Measurements from ENCODE around the gene UBE4A. TPM values are rescaled to one million over a fixed set of nuclear protein-coding genes. Genes with fewer than 3 reads are reported as not detected.

UBE4A gene
- total RNA-seq, 2 donors from 2014 or later: 39.6 to 42.6 TPM

GRCh38 chr11:118318581-118319336 is 40.6 kb upstream of the UBE4A start:
- peaks cover 9% of the 10 kb centered on the region for H3K4me1 ChIP-seq (ENCODE audit: control insufficient read depth, insufficient read depth, low read length)
- 95 to 96% methylated on average over 10 to 11 of the region's 11 CpGs for WGBS, 2 experiments (ENCODE audit: insufficient coverage in 1 of 2, insufficient read length in 1 of 2)
- TF ChIP-seq, protein P1, sequence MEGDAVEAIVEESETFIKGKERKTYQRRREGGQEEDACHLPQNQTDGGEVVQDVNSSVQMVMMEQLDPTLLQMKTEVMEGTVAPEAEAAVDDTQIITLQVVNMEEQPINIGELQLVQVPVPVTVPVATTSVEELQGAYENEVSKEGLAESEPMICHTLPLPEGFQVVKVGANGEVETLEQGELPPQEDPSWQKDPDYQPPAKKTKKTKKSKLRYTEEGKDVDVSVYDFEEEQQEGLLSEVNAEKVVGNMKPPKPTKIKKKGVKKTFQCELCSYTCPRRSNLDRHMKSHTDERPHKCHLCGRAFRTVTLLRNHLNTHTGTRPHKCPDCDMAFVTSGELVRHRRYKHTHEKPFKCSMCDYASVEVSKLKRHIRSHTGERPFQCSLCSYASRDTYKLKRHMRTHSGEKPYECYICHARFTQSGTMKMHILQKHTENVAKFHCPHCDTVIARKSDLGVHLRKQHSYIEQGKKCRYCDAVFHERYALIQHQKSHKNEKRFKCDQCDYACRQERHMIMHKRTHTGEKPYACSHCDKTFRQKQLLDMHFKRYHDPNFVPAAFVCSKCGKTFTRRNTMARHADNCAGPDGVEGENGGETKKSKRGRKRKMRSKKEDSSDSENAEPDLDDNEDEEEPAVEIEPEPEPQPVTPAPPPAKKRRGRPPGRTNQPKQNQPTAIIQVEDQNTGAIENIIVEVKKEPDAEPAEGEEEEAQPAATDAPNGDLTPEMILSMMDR (conservative IDR thresholded peaks at IDR 0.05): no peak

DNA sequence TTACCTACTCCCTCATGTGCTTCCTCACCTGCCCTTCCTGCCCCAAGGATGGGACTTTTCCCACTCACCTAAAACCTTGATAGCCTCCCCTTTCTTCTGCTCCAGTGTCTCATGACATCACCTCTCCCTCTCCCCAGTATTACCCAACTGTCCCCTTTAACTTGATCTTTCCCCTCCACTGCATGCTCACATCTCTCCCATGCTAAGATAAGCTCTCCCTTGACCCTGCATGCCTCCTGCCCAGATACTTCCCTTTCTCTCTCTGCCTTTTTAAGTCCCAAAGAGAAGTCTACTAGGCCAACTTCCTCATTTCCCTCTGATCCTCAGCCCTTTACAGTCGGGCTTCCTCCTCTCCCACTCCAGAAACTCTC is 40.1 kb upstream of the UBE4A start:
- Histone ChIP-seq H3K27me3 (ENCODE audit: control insufficient read depth, insufficient read depth, low read length, poor library complexity, severe bottlenecking) (no peaks in the 10 kb centered on the region), H3K9ac (ENCODE audit: extremely low read depth, low read length, poor library complexity, severe bottlenecking) (no peak overlapping the region), H3K36me3 (ENCODE audit: control insufficient read depth, insufficient read depth, low read length) (no peaks in the 10 kb centered on the region), H3K9me3 (ENCODE audit: control insufficient read depth, low read length) (peaks cover 7% of the 10 kb centered on the region), H3K27ac (ENCODE audit: low read depth, low read length) (no peak overlapping the region), H3K4me3 (ENCODE audit: low read length) (no peak overlapping the region), H3K4me1 (ENCODE audit: control insufficient read depth, insufficient read depth, low read length) (peaks cover 6% of the 10 kb centered on the region)
- Mint-ChIP-seq H3K36me3 (ENCODE audit: low read depth) (no peaks in the 10 kb centered on the region), H3K27ac (no peak overlapping the region), H3K4me1 (peaks cover 31% of the 10 kb centered on the region), H3K9me3 (peaks cover 5% of the 10 kb centered on the region), H3K27me3 (ENCODE audit: insufficient read depth) (peaks cover 14% of the 10 kb centered on the region), H3K4me3 (no peak overlapping the region)
- no peak for DNase-seq
- TF ChIP-seq, protein P1 (conservative IDR thresholded peaks at IDR 0.05): no peak
- 80 to 85% methylated on average over 1 of the region's 1 CpG for WGBS, 2 experiments (ENCODE audit: insufficient coverage in 1 of 2, insufficient read length in 1 of 2)

More at GRCh38 chr11:118318581-118319336, 40.6 kb upstream of the UBE4A start:
- Histone ChIP-seq H3K27ac (ENCODE audit: low read depth, low read length) (no peak overlapping the region), H3K9me3 (ENCODE audit: control insufficient read depth, low read length) (peaks cover 7% of the 10 kb centered on the region), H3K36me3 (ENCODE audit: control insufficient read depth, insufficient read depth, low read length) (no peaks in the 10 kb centered on the region), H3K4me3 (ENCODE audit: low read length) (no peak overlapping the region), H3K9ac (ENCODE audit: extremely low read depth, low read length, poor library complexity, severe bottlenecking) (no peak overlapping the region), H3K27me3 (ENCODE audit: control insufficient read depth, insufficient read depth, low read length, poor library complexity, severe bottlenecking) (no peaks in the 10 kb centered on the region)
- peaks cover 11% of the 10 kb centered on the region for H3K27me3 Mint-ChIP-seq (ENCODE audit: insufficient read depth)
- no peak overlapping the region for H3K4me3 Mint-ChIP-seq
- no peaks in the 10 kb centered on the region for H3K36me3 Mint-ChIP-seq (ENCODE audit: low read depth)
- peaks cover 37% of the 10 kb centered on the region for H3K4me1 Mint-ChIP-seq
- H3K27ac Mint-ChIP-seq: no peak overlapping the region
- DNase-seq: no peak
- peaks cover 5% of the 10 kb centered on the region for H3K9me3 Mint-ChIP-seq

DNA sequence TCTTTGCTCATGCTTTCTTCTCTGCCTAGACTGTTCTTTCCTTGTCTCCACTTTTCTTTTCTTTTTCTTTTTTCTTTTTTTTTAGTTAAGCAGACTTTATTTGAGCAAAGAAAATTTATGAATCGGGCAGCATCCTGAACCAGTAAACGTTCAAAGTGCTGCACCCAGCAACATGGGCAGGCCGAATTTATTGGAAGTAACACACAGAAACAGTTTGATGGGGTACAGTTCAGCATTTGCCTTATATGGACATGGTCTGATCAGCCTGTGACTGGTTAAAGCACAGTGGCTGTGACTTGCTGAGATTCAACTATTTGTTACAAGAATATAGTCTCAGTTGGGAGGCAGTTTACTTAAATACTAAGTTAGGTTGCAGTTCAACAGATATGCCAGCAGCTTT is 38.9 kb upstream of the UBE4A start:
- Histone ChIP-seq H3K9me3 (ENCODE audit: control insufficient read depth, low read length) (peaks cover 7% of the 10 kb centered on the region), H3K9ac (ENCODE audit: extremely low read depth, low read length, poor library complexity, severe bottlenecking) (no peak overlapping the region), H3K4me3 (ENCODE audit: low read length) (no peak overlapping the region), H3K36me3 (ENCODE audit: control insufficient read depth, insufficient read depth, low read length) (no peaks in the 10 kb centered on the region), H3K27ac (ENCODE audit: low read depth, low read length) (no peak overlapping the region), H3K4me1 (ENCODE audit: control insufficient read depth, insufficient read depth, low read length) (peaks cover 1% of the 10 kb centered on the region), H3K27me3 (ENCODE audit: control insufficient read depth, insufficient read depth, low read length, poor library complexity, severe bottlenecking) (no peaks in the 10 kb centered on the region)
- H3K27me3 Mint-ChIP-seq (ENCODE audit: insufficient read depth): peaks cover 19% of the 10 kb centered on the region
- no peak overlapping the region for H3K27ac Mint-ChIP-seq
- WGBS, 2 experiments (ENCODE audit: insufficient coverage in 1 of 2, insufficient read length in 1 of 2): 87 to 91% methylated on average over 3 of the region's 3 CpGs
- DNase-seq: no peak
- peaks cover 5% of the 10 kb centered on the region for H3K9me3 Mint-ChIP-seq
- H3K4me1 Mint-ChIP-seq: peaks cover 21% of the 10 kb centered on the region
- TF ChIP-seq, protein P1 (conservative IDR thresholded peaks at IDR 0.05): no peak
- H3K36me3 Mint-ChIP-seq (ENCODE audit: low read depth): no peaks in the 10 kb centered on the region
- no peak overlapping the region for H3K4me3 Mint-ChIP-seq

All from endodermal cell (in vitro differentiated cells).